Measurements from ENCODE around the gene BTG2. TPM values are rescaled to one million over a fixed set of nuclear protein-coding genes. Genes with fewer than 3 reads are reported as not detected.

The BTG2 gene
- total and polyA plus RNA-seq, 9 donors = 60.3 to 133 (median 92.6) TPM

DNA sequence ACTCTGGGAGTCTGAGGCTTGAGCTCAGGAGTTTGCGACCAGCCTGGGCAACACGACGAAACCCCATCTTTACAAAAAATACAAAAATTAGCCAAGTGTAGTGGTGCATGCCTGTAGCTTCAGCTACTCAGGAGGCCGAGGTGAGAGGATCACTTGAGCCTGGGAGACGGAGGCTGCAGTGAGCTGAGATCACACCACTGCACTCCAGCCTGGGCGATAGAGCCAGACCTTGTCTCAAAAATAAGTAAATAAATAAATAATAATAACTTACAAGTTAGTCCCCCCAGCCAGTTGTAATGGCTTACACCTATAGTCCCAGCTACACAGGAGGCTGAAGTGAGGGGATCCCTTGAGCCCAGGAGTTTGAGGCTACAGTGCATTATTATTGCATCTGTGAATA lies 21.7 kb upstream of the BTG2 start:
- Histone ChIP-seq H3K4me3 (ENCODE audit: low read length) (no peak overlapping the region), H3K36me3 (ENCODE audit: control insufficient read depth, insufficient read depth, low read length) (no peaks in the 10 kb centered on the region), H3K9me3 (replicated peaks; ENCODE audit: control insufficient read depth, low read depth, low read length) (no peaks in the 10 kb centered on the region), H3K27ac (ENCODE audit: low read length) (peak overlapping the region; percentile 98), H3K4me1 (ENCODE audit: control insufficient read depth, insufficient read depth, low read length) (peaks cover 82% of the 10 kb centered on the region), H3K27me3 (ENCODE audit: control insufficient read depth, insufficient read depth, low read length) (no peaks in the 10 kb centered on the region)
- no peak for DNase-seq
- 100% methylated on average over 1 of the region's 6 CpGs for WGBS (ENCODE audit: insufficient coverage)

DNA sequence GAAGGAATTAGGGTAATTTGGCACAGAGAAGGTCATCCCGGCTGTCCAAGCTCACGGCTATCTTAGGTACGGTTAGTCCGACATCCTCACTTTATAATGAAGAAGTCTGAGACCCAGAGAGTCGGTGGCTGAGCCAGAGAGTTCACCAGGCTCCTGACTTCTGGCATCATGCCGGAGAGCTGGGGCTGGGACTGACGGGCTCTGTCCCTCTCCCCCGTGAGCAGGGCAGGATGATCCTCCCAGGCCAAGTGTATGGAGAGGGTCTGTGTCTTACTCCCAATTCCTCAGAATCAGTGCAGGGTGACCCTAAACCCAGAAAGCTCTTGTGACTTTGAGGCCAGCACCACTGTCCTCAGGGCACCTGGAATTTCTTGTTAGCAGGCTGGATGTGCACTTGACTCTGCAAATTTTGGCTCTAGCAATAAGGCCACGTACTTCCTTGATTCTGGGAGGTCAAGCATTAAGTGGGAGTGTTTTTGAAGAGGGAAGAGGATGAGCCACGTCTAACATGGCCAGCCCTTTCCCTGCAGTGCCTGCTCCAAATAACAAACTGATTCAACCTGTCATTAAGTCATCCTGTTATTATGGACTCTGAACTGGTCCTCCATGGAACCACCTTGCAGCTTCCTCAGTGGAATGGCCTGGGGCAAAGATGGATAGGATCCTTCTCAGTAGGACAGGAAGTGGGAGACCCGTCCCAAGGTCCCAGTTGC lies 20.8 kb upstream of the BTG2 start:
- 89% methylated on average over 4 of the region's 11 CpGs for WGBS (ENCODE audit: insufficient coverage)
- Histone ChIP-seq H3K27me3 (ENCODE audit: control insufficient read depth, insufficient read depth, low read length) (no peaks in the 10 kb centered on the region), H3K4me1 (ENCODE audit: control insufficient read depth, insufficient read depth, low read length) (peaks cover 82% of the 10 kb centered on the region), H3K4me3 (ENCODE audit: low read length) (no peak overlapping the region), H3K36me3 (ENCODE audit: control insufficient read depth, insufficient read depth, low read length) (no peaks in the 10 kb centered on the region), H3K9me3 (replicated peaks; ENCODE audit: control insufficient read depth, low read depth, low read length) (no peaks in the 10 kb centered on the region), H3K27ac (ENCODE audit: low read length) (no peak overlapping the region)
- no peak for DNase-seq

DNA sequence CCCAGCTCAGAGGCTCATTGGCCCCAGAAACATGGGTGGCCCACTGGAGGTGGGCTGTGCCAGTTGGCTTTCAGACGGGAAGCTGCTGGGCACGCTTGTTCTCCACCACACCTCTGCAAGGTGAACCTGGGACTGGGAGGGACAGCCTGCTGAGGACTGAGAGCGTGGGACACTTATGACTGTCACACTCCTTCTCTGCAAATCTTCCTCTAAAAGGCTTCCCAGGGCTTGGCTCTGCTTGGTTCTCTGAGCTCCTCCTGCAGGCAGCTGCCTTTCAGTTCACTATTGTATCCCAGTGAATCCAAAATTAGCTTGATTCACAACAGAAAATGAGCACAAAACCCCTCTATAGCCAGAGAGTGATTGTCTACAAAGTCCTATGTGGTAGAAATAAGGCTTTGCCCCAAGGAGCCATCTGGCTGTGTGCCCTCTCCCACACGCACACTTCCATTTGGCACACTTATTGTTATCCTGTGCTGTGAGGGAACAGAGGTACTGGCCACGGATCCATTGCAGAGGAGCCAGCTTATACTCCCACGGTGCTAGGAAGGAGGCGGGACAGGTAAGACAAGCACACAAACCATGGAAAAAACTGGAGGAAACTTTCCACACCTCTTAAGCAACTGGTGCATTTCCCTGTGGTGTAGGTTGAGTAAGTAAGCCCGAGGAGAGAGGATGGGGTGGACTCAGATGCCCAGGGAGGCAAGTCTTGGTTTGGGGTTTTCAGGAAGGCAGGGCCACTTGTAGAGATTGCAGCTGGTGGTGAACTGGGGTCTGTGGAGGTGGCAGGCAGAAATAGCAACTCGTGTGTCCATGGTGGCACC lies 18.9 kb upstream of the BTG2 start:
- peak; percentile 58 for DNase-seq
- H3K36me3 ChIP-seq (ENCODE audit: control insufficient read depth, insufficient read depth, low read length) = no peaks in the 10 kb centered on the region
- H3K27ac ChIP-seq (ENCODE audit: low read length) = peak overlapping the region; percentile 97
- H3K4me3 ChIP-seq (ENCODE audit: low read length) = no peak overlapping the region
- WGBS (ENCODE audit: insufficient coverage) = 43% methylated on average over 4 of the region's 9 CpGs
- peaks cover 84% of the 10 kb centered on the region for H3K4me1 ChIP-seq (ENCODE audit: control insufficient read depth, insufficient read depth, low read length)
- no peaks in the 10 kb centered on the region for H3K27me3 ChIP-seq (ENCODE audit: control insufficient read depth, insufficient read depth, low read length)
- no peaks in the 10 kb centered on the region for H3K9me3 ChIP-seq (replicated peaks; ENCODE audit: control insufficient read depth, low read depth, low read length)

DNA sequence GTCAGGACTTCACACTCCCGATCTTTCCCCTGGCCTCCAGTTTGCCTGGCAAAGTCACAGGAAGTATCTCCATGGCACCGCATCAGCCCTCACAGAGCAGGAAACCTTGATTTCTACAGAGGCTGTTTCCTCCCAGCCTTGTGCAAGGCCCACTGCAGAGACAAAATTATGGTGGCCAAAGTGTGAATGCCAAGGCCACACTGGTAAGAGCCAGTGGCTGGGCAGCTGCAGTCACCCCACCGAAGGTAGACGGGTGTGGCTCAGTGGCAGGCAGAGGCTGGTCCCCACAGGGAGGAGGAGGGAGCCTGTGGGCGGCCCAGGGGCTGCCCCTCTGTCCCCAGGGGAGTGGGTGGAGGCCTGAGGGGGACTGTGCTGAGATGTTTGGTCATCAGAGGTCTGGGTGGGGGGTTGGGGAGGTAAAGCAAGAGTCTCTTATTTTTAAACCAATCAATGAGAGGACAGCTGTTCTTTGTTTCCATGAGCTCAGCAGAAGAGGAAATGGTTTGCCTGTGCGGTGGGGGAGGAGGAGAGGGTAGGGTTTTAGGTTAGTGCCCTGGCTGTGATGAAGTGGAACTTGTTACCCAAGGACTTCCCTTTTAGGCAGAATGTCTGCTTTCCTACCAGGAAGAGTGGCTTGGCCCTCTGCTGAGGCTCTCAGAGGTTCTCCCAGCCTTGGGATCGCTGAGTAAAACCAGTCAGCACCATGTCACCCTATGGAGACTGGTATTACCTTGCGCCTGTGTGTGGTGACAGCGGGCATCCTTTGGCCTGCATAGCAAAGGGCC lies 18.0 kb upstream of the BTG2 start:
- H3K4me1 ChIP-seq (ENCODE audit: control insufficient read depth, insufficient read depth, low read length) = peaks cover 83% of the 10 kb centered on the region
- H3K4me3 ChIP-seq (ENCODE audit: low read length) = no peak overlapping the region

DNA sequence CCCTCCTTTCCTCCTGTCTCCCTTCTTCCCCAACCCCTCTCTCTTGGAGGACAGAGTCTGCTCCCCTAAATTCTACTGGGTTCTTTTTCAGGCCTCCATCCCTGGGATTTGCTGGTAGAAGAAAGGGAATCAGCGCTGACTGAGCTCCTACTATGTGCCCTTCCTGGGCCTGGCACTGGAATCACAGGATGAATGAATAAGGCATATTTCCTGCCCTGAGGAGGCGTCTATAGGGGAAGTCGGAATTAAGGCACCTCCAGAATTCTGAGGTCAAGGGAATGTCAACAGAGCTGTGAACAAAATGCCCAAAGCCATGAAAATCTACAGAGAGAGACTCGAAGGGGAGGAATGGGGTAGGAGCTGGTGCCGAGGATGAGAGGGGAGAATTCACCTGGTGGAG lies 17.4 kb upstream of the BTG2 start:
- H3K4me1 ChIP-seq (ENCODE audit: control insufficient read depth, insufficient read depth, low read length) = peaks cover 77% of the 10 kb centered on the region
- no peaks in the 10 kb centered on the region for H3K27me3 ChIP-seq (ENCODE audit: control insufficient read depth, insufficient read depth, low read length)
- H3K27ac ChIP-seq (ENCODE audit: low read length) = peak overlapping the region; percentile 97
- H3K36me3 ChIP-seq (ENCODE audit: control insufficient read depth, insufficient read depth, low read length) = no peaks in the 10 kb centered on the region
- H3K4me3 ChIP-seq (ENCODE audit: low read length) = no peak overlapping the region
- DNase-seq = no peak
- 66% methylated on average over 5 of the region's 5 CpGs for WGBS (ENCODE audit: insufficient coverage)
- H3K9me3 ChIP-seq (replicated peaks; ENCODE audit: control insufficient read depth, low read depth, low read length) = no peaks in the 10 kb centered on the region

More for the DNA sequence above, 18.0 kb upstream of the BTG2 start:
- no peaks in the 10 kb centered on the region for H3K36me3 ChIP-seq (ENCODE audit: control insufficient read depth, insufficient read depth, low read length)
- H3K9me3 ChIP-seq (replicated peaks; ENCODE audit: control insufficient read depth, low read depth, low read length) = no peaks in the 10 kb centered on the region
- WGBS (ENCODE audit: insufficient coverage) = 62% methylated on average over 5 of the region's 9 CpGs
- DNase-seq = peak; percentile 92
- peak overlapping the region; percentile 97 for H3K27ac ChIP-seq (ENCODE audit: low read length)
- H3K27me3 ChIP-seq (ENCODE audit: control insufficient read depth, insufficient read depth, low read length) = no peaks in the 10 kb centered on the region

DNA sequence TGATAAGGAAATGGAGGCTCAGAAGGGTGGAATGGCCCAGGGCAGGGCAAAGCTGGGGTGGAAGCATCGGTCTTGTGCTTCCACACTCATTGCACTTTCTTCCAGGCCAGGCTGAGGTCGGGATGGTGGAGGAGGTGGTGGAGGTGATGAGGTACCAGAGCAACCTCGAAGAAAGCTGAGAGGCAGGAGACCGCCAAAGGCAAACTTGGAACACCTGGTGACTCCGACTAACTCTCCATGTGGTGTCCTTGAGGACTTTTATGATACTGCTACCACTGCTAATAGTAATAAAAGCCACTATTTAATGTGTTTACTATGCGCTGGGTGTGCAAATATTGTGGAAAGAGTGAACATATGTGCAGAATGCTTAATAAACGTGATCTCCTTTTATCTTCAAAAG lies 16.9 kb upstream of the BTG2 start:
- peaks cover 72% of the 10 kb centered on the region for H3K4me1 ChIP-seq (ENCODE audit: control insufficient read depth, insufficient read depth, low read length)

DNA sequence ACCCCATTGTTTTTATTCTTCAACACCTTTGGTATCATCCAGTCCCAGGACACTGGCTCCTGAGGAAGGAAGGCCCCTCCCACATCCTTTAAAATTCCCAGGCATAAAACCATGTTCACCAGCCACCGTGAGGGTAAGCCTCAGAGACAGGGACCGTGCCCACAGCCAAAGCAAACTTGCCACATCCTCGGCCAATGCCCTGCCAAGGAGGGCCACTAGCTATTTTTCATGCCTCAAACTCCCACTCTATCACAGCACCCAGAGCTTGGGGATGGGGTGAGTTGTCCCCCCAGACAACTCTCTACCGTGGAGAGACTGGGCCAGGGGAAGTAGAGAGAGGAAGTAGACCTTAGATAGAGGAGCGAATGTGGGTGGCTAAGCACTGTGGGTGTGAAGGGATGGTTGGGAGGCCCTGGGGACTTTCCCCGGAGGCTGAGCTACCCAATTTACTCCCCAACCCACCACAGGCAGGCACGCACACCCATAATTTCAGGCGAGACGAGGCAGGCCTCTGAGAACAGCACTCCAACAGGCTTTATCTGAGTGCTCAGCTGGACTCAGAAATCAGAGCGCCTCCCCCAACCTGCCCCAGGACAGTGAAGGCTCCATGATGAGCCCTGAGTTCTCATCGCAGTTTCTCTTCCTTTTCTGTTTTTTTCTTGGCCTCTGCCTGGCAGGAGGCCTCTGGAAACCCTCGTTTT lies 15.9 kb upstream of the BTG2 start:
- Histone ChIP-seq H3K27ac (ENCODE audit: low read length) (peak overlapping the region; percentile 97), H3K27me3 (ENCODE audit: control insufficient read depth, insufficient read depth, low read length) (no peaks in the 10 kb centered on the region), H3K36me3 (ENCODE audit: control insufficient read depth, insufficient read depth, low read length) (no peaks in the 10 kb centered on the region), H3K9me3 (replicated peaks; ENCODE audit: control insufficient read depth, low read depth, low read length) (no peaks in the 10 kb centered on the region), H3K4me1 (ENCODE audit: control insufficient read depth, insufficient read depth, low read length) (peaks cover 66% of the 10 kb centered on the region), H3K4me3 (ENCODE audit: low read length) (no peak overlapping the region)
- 57% methylated on average over 8 of the region's 12 CpGs for whole genome bisulfite sequencing (ENCODE audit: insufficient coverage)
- peak; percentile 65 for DNase-seq

More for the DNA sequence above, 16.9 kb upstream of the BTG2 start:
- Histone ChIP-seq H3K27me3 (ENCODE audit: control insufficient read depth, insufficient read depth, low read length) (no peaks in the 10 kb centered on the region), H3K27ac (ENCODE audit: low read length) (peak overlapping the region; percentile 97), H3K36me3 (ENCODE audit: control insufficient read depth, insufficient read depth, low read length) (no peaks in the 10 kb centered on the region), H3K9me3 (replicated peaks; ENCODE audit: control insufficient read depth, low read depth, low read length) (no peaks in the 10 kb centered on the region), H3K4me3 (ENCODE audit: low read length) (no peak overlapping the region)
- DNase-seq = no peak
- no CpG with 5 or more reads among the region's 7 CpGs for WGBS (ENCODE audit: insufficient coverage)

DNA sequence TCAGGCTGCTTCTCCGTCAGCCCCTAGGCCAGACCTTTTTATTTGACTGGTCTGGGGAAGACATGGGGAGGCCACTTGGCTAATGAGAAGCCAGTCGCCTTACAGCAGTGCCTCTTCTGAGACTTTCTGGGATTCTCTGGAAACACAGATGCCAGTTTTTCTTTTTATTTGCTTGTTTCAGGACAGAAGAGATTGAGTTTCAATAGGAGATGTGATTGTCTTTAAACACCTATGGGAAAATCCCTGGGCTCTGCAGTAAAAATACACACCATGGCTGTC lies 15.4 kb upstream of the BTG2 start:
- 45% methylated on average over 2 of the region's 2 CpGs for WGBS (ENCODE audit: insufficient coverage)
- Histone ChIP-seq H3K4me3 (ENCODE audit: low read length) (peak overlapping the region; percentile 12), H3K9me3 (replicated peaks; ENCODE audit: control insufficient read depth, low read depth, low read length) (no peaks in the 10 kb centered on the region), H3K36me3 (ENCODE audit: control insufficient read depth, insufficient read depth, low read length) (no peaks in the 10 kb centered on the region), H3K27me3 (ENCODE audit: control insufficient read depth, insufficient read depth, low read length) (no peaks in the 10 kb centered on the region), H3K4me1 (ENCODE audit: control insufficient read depth, insufficient read depth, low read length) (peaks cover 65% of the 10 kb centered on the region), H3K27ac (ENCODE audit: low read length) (peak overlapping the region; percentile 97)
- DNase-seq = no peak

DNA sequence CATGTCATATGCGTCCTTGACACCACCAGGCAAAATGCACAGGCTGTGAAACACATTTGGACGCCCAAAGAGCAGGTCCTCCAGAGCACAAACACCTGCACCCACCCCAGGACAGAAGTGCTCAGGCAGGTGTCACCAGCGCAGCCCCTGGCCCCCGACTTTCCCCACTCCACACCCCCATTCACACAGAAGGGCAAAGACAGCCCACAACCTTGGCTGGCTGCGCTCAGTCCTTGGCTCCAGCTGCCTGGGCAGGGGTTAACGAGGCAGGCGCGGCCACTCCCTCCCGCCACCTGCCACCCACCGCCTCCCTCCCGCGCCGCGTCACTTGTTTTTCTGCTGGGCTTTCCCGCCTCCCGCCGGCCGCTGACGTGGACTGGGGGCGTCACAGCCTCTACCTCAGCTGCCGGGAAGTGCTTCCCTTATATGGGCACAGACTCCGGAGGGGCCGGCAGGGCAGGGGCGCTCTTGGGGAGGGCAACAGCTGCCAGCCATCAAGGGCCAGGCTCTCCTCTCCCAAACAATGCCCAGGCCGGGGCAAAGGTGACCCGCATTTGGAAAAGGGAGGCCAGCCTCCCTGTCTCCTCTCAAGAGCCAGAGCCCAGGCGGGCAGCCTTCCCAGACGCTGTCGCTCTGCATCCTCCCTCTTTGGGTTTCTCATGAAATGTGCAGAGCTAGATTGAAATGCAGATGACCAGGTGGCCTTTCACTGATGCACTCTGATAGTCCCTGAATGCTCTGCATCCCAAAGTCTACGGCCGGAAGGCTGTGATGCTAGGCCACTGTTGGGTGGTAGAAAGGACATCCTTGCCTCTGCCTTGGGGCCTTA lies 14.8 kb upstream of the BTG2 start:
- H3K9me3 ChIP-seq (replicated peaks; ENCODE audit: control insufficient read depth, low read depth, low read length) = no peaks in the 10 kb centered on the region
- WGBS (ENCODE audit: insufficient coverage) = 6% methylated on average over 21 of the region's 31 CpGs
- H3K4me1 ChIP-seq (ENCODE audit: control insufficient read depth, insufficient read depth, low read length) = peaks cover 70% of the 10 kb centered on the region
- peak; percentile 96 for DNase-seq
- H3K27ac ChIP-seq (ENCODE audit: low read length) = peak overlapping the region; percentile 97
- no peaks in the 10 kb centered on the region for H3K36me3 ChIP-seq (ENCODE audit: control insufficient read depth, insufficient read depth, low read length)
- peak overlapping the region; percentile 12 for H3K4me3 ChIP-seq (ENCODE audit: low read length)
- H3K27me3 ChIP-seq (ENCODE audit: control insufficient read depth, insufficient read depth, low read length) = no peaks in the 10 kb centered on the region

Measured in muscle of leg (tissue), 11 donors.